IgD-negative memory B cell (primary cell): Measurements from ENCODE around the gene FAIM. TPM values are rescaled to one million over a fixed set of nuclear protein-coding genes. Genes with fewer than 3 reads are reported as not detected.
A peak's percentile ranks its signal among the peaks of the same experiment; 100 is the strongest.
"Not testable (repeated sequence)": the region's sequence is repeated elsewhere in the genome, so short reads cannot be mapped to it uniquely, and the experiment has no call there.

Experiments used
- H3K27ac Mint-ChIP-seq, 3 donors: one replicate each; pipeline ENCODE4 v1.8.0; 2020 to 2022; ENCODE audit warnings: mild to moderate bottlenecking in 3 of 3, mixed read lengths in 3 of 3, moderate library complexity in 1 of 3
- H3K27me3 Mint-ChIP-seq: one replicate; pipeline ENCODE4 v1.8.0; 2021; ENCODE audit warnings: mixed read lengths
- H3K36me3 Mint-ChIP-seq: one replicate; pipeline ENCODE4 v1.8.0; 2020; ENCODE audit warnings: mild to moderate bottlenecking, mixed read lengths
- H3K4me1 Mint-ChIP-seq, 3 donors: one replicate each; pipeline ENCODE4 v1.8.0; 2020 to 2022; ENCODE audit warnings: mixed read lengths in 3 of 3, mild to moderate bottlenecking in 1 of 3
- H3K4me3 Mint-ChIP-seq, 4 donors: one replicate each; pipeline ENCODE4 v1.8.0; 2020 to 2022; ENCODE audit warnings: mild to moderate bottlenecking in 4 of 4, mixed read lengths in 4 of 4, moderate library complexity in 3 of 4
- H3K9me3 Mint-ChIP-seq, 3 donors: one replicate each; pipeline ENCODE4 v1.8.0; 2020 to 2021; ENCODE audit warnings: mixed read lengths in 3 of 3, mild to moderate bottlenecking in 1 of 3
- polyA plus RNA-seq: library from polyadenylated mRNA; unstranded; fragments of 300-500 nt; fragmentation: Illumina TruSeq; gene quantifications from one replicate; pipeline ENCODE4 v1.2.3, GENCODE V29; 2021

FAIM gene
- polyA plus RNA-seq, 1 donor from 2014 or later, result 14.3 TPM

GRCh38 chr3:138640537-138640936 lies 32.0 kb downstream of the FAIM start:
- Mint-ChIP-seq H3K9me3 (peaks cover 1 to 34% (median 27%) of the 10 kb centered on the region in 3 donors), H3K27ac (no peak overlapping the region), H3K4me3 (no peak overlapping the region)

GRCh38 chr3:138642226-138642926 lies 33.8 kb downstream of the FAIM start:
- Mint-ChIP-seq H3K4me3 (no peak overlapping the region), H3K4me1 (peaks cover 0 to 8% (median 0%) of the 10 kb centered on the region in 3 donors), H3K27ac (no peak overlapping the region), H3K9me3 (peaks cover 4 to 42% (median 37%) of the 10 kb centered on the region in 3 donors), H3K27me3 (no peaks in the 10 kb centered on the region), H3K36me3 (peaks cover 13% of the 10 kb centered on the region)

More at GRCh38 chr3:138640537-138640936, 32.0 kb downstream of the FAIM start:
- Mint-ChIP-seq H3K36me3 (peaks cover 14% of the 10 kb centered on the region), H3K4me1 (peaks cover 0 to 3% (median 0%) of the 10 kb centered on the region in 3 donors), H3K27me3 (no peaks in the 10 kb centered on the region)

GRCh38 chr3:138642927-138643253 lies 34.3 kb downstream of the FAIM start:
- H3K4me3 Mint-ChIP-seq, result peak overlapping the region in 1 of 4 donors; percentile 21
- no peak overlapping the region for H3K27ac Mint-ChIP-seq
- H3K4me1 Mint-ChIP-seq, result peaks cover 0 to 5% (median 0%) of the 10 kb centered on the region in 3 donors
- peaks cover 4 to 42% (median 37%) of the 10 kb centered on the region in 3 donors for H3K9me3 Mint-ChIP-seq
- H3K36me3 Mint-ChIP-seq, result peaks cover 11% of the 10 kb centered on the region
- H3K27me3 Mint-ChIP-seq, result no peaks in the 10 kb centered on the region

GRCh38 chr3:138646008-138646407 lies 37.4 kb downstream of the FAIM start:
- peaks cover 14% of the 10 kb centered on the region for H3K36me3 Mint-ChIP-seq
- H3K9me3 Mint-ChIP-seq, result peaks cover 8 to 40% (median 34%) of the 10 kb centered on the region in 3 donors
- H3K4me1 Mint-ChIP-seq, result peaks cover 0 to 5% (median 0%) of the 10 kb centered on the region in 3 donors
- H3K27ac Mint-ChIP-seq, result no peak overlapping the region
- no peaks in the 10 kb centered on the region for H3K27me3 Mint-ChIP-seq
- H3K4me3 Mint-ChIP-seq, result peak overlapping the region in 1 of 4 donors; percentile 50

- H3K4me3 Mint-ChIP-seq, result no peak overlapping the region
- peaks cover 8 to 40% (median 34%) of the 10 kb centered on the region in 3 donors for H3K9me3 Mint-ChIP-seq
Measured at GRCh38 chr3:138646513-138646912, 37.9 kb downstream of the FAIM start.

GRCh38 chr3:138649134-138649533 lies 40.6 kb downstream of the FAIM start:
- no peaks in the 10 kb centered on the region for H3K27me3 Mint-ChIP-seq
- peaks cover 8 to 25% (median 22%) of the 10 kb centered on the region in 3 donors for H3K9me3 Mint-ChIP-seq
- no peak overlapping the region for H3K4me3 Mint-ChIP-seq
- no peak overlapping the region for H3K27ac Mint-ChIP-seq
- H3K36me3 Mint-ChIP-seq, result peaks cover 22% of the 10 kb centered on the region
- peaks cover 0 to 5% (median 0%) of the 10 kb centered on the region in 3 donors for H3K4me1 Mint-ChIP-seq

More at GRCh38 chr3:138646513-138646912, 37.9 kb downstream of the FAIM start:
- no peaks in the 10 kb centered on the region for H3K27me3 Mint-ChIP-seq
- H3K36me3 Mint-ChIP-seq, result peaks cover 18% of the 10 kb centered on the region
- peaks cover 0 to 5% (median 0%) of the 10 kb centered on the region in 3 donors for H3K4me1 Mint-ChIP-seq
- no peak overlapping the region for H3K27ac Mint-ChIP-seq

- H3K27me3 Mint-ChIP-seq, result no peaks in the 10 kb centered on the region
- peaks cover 32% of the 10 kb centered on the region for H3K36me3 Mint-ChIP-seq
- no peak overlapping the region for H3K27ac Mint-ChIP-seq
- no peak overlapping the region for H3K4me3 Mint-ChIP-seq
- H3K9me3 Mint-ChIP-seq, result peaks cover 2 to 4% (median 3%) of the 10 kb centered on the region in 3 donors
- H3K4me1 Mint-ChIP-seq, result no peaks in the 10 kb centered on the region
Measured at GRCh38 chr3:138653567-138653966, 45.0 kb downstream of the FAIM start.

GRCh38 chr3:138657508-138657907 lies 48.9 kb downstream of the FAIM start:
- Mint-ChIP-seq H3K4me3 (no peak overlapping the region), H3K27ac (no peak overlapping the region), H3K9me3 (peaks cover 0 to 2% (median 0%) of the 10 kb centered on the region in 3 donors), H3K4me1 (no peaks in the 10 kb centered on the region), H3K36me3 (peaks cover 19% of the 10 kb centered on the region), H3K27me3 (no peaks in the 10 kb centered on the region)

- H3K27ac Mint-ChIP-seq, result no peak overlapping the region
- H3K27me3 Mint-ChIP-seq, result no peaks in the 10 kb centered on the region
- H3K4me3 Mint-ChIP-seq, result no peak overlapping the region
- H3K4me1 Mint-ChIP-seq, result peaks cover 0 to 5% (median 3%) of the 10 kb centered on the region in 3 donors
- peaks cover 23% of the 10 kb centered on the region for H3K36me3 Mint-ChIP-seq
- H3K9me3 Mint-ChIP-seq, result no peaks in the 10 kb centered on the region
Measured at GRCh38 chr3:138668107-138668506, 59.5 kb downstream of the FAIM start.

- Mint-ChIP-seq H3K27ac (no peak overlapping the region), H3K4me1 (peaks cover 0 to 3% (median 0%) of the 10 kb centered on the region in 3 donors), H3K27me3 (no peaks in the 10 kb centered on the region), H3K36me3 (peaks cover 24% of the 10 kb centered on the region), H3K9me3 (peaks cover 3 to 6% (median 3%) of the 10 kb centered on the region in 3 donors), H3K4me3 (no peak overlapping the region)
Measured at GRCh38 chr3:138670407-138670806, 61.8 kb downstream of the FAIM start.

- no peak overlapping the region for H3K27ac Mint-ChIP-seq
- no peak overlapping the region for H3K4me3 Mint-ChIP-seq
- H3K27me3 Mint-ChIP-seq, result no peaks in the 10 kb centered on the region
- peaks cover 4 to 13% (median 7%) of the 10 kb centered on the region in 3 donors for H3K9me3 Mint-ChIP-seq
- H3K4me1 Mint-ChIP-seq, result peaks cover 0 to 3% (median 0%) of the 10 kb centered on the region in 3 donors
- peaks cover 20% of the 10 kb centered on the region for H3K36me3 Mint-ChIP-seq
Measured at GRCh38 chr3:138673641-138674530, 65.3 kb downstream of the FAIM start.

GRCh38 chr3:138675393-138675792 lies 66.8 kb downstream of the FAIM start:
- no peaks in the 10 kb centered on the region for H3K27me3 Mint-ChIP-seq
- no peak overlapping the region for H3K4me3 Mint-ChIP-seq

GRCh38 chr3:138678086-138678485 lies 69.5 kb downstream of the FAIM start:
- Mint-ChIP-seq H3K36me3 (peaks cover 18% of the 10 kb centered on the region), H3K9me3 (peaks cover 4 to 13% (median 7%) of the 10 kb centered on the region in 3 donors), H3K4me1 (peaks cover 0 to 2% (median 0%) of the 10 kb centered on the region in 3 donors), H3K27ac (no peak overlapping the region), H3K27me3 (no peaks in the 10 kb centered on the region), H3K4me3 (no peak overlapping the region)

More at GRCh38 chr3:138675393-138675792, 66.8 kb downstream of the FAIM start:
- Mint-ChIP-seq H3K4me1 (peaks cover 0 to 4% (median 0%) of the 10 kb centered on the region in 3 donors), H3K9me3 (peaks cover 4 to 13% (median 7%) of the 10 kb centered on the region in 3 donors), H3K36me3 (peaks cover 21% of the 10 kb centered on the region), H3K27ac (no peak overlapping the region)

GRCh38 chr3:138678874-138679392 lies 70.4 kb downstream of the FAIM start:
- H3K4me3 Mint-ChIP-seq, result no peak overlapping the region
- H3K9me3 Mint-ChIP-seq, result peaks cover 4 to 13% (median 7%) of the 10 kb centered on the region in 3 donors
- peaks cover 0 to 2% (median 0%) of the 10 kb centered on the region in 3 donors for H3K4me1 Mint-ChIP-seq
- H3K27me3 Mint-ChIP-seq, result no peaks in the 10 kb centered on the region
- H3K36me3 Mint-ChIP-seq, result peaks cover 10% of the 10 kb centered on the region
- H3K27ac Mint-ChIP-seq, result no peak overlapping the region

GRCh38 chr3:138680974-138681373 lies 72.4 kb downstream of the FAIM start:
- not testable (repeated sequence) for H3K36me3 Mint-ChIP-seq, H3K4me1 Mint-ChIP-seq, H3K27me3 Mint-ChIP-seq, H3K9me3 Mint-ChIP-seq, H3K27ac Mint-ChIP-seq, H3K4me3 Mint-ChIP-seq
